UCSD-AML1 (cell line): Measurements from ENCODE around the gene IGFBPL1.

Experiments
- DNase-seq: peaks from one replicate; lab custom pipeline; 2025; ENCODE audit not compliant: unreplicated experiment; lab: John Stamatoyannopoulos, UW

Gene IGFBPL1

DNA sequence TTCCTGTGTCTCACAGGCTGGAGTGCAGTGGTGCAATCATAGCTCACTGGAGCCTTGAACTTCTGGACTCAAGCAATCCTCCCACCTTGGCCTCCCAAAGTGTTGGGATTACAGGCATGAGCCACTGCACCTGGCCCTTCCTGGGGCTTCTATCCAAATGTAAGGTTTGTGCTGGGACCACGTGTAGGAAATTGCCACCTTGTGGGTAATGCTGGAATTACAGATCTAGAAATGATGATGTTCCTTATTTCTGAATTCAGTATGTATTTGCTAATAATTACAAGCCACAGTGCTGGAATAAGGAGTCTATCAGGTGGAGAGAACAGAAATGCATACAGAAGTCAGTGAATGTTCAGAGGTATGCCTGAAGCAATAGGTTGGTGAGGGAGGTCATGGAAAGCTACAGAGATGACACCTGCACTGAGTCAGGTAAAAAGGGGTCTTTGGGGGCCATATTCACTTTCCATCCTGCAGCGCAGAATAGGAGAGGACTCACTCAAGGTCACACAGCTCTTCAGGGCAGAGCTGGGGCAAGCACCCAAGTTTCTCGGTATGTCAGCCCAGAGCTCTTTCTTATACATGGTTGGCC is 8.8 kb upstream of the IGFBPL1 start:
- no peak for DNase-seq

GRCh38 chr9:38431116-38431515 is 6.9 kb upstream of the IGFBPL1 start:
- peak; percentile 53 for DNase-seq

DNA sequence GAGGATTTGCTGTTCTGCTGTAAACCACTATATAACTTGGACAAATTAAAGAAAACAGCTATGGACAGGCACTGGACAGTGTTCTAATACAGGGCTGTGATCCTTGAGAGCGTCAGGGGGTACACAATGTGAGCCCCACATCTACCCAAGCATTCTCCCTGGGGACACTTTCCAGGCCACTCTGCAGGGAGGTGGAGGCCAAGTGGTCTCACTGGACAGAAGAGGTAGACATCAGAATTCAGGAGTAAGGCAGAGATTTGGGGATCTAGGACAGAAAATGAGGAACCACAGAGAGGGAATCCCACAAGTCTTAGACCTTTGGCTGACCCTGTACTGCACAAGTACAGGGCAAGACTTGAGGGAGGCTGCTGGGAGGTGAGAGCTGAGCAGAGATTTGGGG is 3.8 kb upstream of the IGFBPL1 start:
- DNase-seq: no peak

- DNase-seq: no peak
These were observed 664 bp upstream of the IGFBPL1 start for GRCh38 chr9:38424918-38425317.

DNA sequence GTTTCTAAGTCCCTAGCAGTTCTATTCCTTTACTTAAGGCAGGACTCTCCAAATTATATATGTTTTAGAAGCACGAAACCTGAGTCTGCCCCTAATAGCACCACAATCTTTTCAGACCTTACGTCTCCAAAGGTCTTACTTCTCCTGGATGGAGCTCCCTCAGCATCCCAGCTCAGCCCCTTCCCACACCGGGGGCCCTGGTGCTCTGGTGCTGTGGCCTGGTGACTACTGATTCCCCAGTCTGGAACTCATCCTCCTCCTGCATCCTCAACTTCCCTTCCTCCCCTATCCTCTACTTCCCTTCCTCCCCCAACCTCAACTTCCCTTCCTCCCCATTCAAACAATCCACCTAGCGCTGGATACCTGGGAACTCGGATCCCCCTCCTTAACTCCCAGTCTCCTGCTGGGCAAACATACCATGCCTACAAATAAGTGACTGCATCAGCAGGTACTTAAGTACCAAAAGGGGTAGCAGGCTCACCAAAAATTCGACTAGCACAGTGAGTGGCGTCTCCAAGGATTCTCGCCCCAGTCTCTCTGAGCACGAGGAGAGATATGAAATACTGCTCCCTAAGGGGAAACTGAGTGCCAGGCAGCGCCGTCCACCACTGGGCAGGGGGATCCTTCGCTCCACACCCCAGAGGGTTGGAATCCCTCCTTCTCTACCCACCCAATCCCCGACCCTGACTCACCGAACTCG is 831 bp downstream of the IGFBPL1 start:
- DNase-seq: no peak

GRCh38 chr9:38422555-38423260 is 1.5 kb downstream of the IGFBPL1 start:
- no peak for DNase-seq

DNA sequence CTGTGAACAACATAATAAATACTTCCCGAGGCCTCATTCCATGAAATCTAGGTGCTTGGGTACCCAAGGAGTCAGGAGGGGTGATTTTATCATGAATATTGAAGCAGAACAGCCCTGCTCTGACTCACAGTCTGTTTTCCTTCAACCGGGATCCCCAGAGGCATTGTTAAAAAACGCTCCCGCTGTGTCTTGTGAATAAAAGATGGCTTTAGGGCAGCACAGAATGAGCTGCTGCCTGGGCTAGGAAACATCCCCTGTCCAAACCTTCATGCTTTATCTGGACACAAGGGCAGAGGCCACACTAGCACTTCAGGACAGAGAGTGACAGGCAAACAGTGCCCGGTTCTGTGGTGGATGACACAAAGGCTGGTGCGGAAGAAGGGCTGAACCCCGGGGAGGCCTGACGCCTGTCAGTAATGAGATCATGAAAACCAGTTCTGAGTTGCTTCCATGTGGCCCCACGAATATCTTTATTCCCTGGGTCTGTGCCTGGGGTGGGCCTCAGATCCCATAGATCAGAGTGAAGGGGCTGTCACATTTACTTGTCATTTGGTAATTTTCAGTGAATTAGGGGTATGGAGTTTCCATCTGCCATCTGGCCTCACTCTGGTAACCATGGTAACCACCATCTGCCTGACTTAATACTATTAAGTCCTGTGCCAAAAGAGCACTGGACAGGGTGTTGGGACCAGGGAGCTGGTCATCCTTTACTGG is 2.6 kb downstream of the IGFBPL1 start:
- DNase-seq: no peak

GRCh38 chr9:38419181-38419580 is 5.1 kb downstream of the IGFBPL1 start:
- no peak for DNase-seq

DNA sequence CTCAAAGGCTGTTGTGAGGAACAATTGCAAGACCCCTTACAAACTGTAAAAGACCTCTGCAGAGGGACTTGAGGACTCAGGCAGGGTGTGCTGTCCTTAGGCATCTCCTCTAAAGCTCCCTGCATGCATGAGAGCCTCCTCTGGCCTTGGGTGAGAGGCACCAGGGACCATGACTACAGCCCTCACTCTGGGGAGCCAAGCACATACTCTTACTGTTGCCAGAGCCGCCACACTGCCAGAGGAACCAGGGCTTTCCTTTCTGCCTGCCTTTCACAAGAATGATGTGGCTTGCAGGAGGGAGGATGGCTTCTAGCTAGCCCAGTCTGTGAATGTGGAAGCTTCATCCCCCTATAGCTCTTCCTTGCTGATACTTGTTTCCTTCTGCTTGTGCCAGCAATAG is 5.9 kb downstream of the IGFBPL1 start:
- DNase-seq: no peak

DNA sequence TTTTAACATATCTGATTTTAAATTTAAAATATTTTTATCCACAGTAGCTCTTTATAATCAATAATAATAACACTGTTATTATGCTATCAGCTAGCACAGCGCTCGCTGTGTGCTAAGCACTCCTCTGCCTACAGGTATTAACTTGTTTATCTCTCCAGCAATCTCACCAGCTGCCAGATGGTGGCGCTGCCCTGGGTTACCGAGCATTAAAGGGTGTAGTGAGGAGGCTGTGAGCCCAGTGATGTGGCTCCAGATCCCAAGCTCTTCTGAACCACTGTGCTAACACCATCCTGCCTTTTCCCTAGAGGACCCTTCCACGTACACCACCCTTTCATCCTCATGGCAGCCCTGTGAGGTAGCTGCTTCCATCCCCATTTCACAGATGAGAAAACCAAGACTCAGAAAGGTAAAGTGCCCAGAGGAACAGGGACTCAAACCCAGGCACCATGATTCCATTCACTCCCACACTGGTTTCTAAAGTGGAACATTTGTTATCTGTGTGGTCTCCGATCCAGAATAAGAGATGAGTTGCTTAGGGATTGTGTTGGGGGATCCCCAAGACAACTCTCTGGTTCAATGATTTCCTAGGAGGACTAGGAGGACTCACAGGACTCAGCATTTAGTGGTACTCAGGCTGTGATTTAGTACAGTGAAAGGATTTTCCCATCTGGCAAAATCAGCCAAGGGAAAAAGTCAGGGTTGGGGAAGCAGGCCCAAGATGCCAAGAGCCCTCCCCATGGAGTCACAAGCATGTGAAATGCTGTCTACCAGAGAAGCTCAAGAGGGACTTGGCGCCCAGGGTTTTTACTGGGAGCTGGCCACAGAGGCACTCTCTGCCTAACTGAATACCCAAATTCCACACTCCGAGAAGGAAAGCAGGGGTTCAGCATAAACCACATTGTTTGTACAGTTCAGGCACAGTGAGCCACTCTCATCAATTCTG is 7.0 kb downstream of the IGFBPL1 start:
- peak; percentile 60 for DNase-seq

DNA sequence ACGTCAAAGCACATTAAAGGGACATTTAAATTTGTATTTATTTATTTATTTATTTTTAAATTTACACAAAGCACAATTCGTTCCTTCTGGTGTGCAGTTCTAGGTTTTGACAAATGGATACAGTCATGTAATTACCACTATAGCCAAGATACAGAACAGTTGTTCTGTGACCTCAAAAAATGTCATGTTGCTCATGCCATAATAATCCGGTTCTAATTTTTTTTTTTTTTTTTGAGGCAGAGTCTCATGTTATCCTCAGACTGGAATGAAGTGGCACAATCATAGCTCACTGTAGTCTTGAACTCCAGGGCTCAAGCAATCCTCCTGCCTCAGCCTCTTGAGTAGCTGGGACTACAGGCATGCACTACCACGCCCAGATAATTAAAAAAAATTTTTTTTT is 7.8 kb downstream of the IGFBPL1 start:
- no peak for DNase-seq

DNA sequence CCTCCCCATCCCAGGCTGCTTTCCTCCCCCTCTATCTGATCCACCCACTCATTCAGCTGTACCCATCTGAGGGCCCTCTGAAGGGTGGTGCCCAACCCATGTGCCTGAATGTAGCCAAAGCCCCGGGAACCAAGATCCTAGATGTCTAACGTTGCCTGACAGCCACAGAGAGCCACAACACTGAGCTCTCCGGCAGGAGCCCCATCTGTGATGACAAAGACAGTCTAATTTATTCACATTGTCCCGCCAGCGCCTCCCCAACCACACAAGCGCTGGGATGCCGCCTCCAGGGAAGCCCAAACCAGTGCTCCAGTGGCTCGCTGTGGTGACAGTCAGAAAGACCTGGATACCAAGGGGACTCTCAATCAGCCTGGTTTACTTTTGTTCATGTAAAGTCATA is 8.4 kb downstream of the IGFBPL1 start:
- no peak for DNase-seq

DNA sequence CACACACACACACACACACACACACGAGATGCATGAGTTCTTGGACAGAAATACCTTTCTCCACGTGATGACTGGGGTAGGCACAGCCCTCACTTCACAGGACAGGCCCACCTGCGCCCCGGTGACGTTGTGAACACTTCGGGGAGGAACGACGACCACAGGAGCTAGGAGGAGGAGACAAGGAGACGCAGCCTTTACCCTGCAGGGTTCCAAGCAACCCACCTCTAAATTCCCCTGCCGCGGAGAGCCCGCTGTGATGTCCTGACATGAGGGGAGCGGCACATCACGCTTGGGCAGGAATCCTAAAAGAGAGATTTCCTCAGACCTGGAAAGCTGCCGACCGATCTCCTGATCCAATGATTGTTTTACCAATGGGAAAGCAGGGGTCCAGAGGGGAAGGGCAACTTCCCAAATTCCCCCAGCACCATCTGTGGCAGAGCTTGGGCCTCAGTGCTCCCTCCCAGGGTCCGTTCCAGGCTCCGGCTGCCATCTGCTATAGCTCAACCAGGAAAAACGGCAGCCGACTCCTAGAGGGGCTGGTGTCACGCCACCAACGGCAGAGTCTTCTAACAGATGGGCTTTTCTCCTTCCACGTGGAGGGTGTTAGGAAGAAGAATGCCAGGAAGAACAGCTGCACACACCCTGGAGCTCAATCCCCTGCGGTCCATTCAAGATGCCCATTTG is 10.1 kb downstream of the IGFBPL1 start:
- no peak for DNase-seq

DNA sequence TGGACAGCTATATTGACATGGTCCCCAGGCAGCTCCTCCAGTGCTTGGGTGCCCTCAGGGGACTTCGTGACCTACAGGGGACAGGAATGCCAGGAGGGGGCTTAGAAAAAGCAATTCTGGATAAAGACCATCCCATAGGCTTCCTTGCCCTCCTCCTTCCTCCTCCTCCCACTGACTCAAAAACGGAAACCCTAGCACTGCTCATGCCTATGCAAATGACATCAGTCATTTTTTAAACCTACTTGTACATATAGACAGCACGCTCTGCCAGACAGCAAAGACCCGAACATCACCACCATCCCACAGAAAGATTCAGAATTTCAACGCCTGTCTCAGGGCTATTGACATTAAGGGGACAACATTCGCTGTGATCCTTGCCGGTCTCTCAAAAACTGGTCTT is 11.0 kb downstream of the IGFBPL1 start:
- no peak for DNase-seq

- DNase-seq: no peak
These were observed 11.5 kb downstream of the IGFBPL1 start for GRCh38 chr9:38412751-38413150.

DNA sequence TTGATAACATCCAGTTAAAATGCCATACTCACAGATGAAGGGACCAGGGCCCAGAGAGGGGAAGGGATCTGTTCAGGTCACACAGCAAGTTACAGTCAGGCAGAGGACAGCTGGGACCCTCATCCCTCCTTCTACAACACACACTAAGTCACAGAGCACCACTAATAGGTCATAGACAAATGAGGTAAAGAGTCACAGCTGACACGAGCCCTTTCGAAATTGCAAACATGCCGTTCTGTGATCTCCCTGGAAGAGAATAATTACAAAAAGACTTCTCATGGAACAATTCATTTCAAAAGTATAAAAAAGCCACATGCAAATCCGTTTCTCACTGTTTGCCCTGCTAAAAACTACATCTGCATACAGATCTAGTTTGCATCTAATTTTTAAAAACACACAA is 15.5 kb downstream of the IGFBPL1 start:
- DNase-seq: no peak

DNA sequence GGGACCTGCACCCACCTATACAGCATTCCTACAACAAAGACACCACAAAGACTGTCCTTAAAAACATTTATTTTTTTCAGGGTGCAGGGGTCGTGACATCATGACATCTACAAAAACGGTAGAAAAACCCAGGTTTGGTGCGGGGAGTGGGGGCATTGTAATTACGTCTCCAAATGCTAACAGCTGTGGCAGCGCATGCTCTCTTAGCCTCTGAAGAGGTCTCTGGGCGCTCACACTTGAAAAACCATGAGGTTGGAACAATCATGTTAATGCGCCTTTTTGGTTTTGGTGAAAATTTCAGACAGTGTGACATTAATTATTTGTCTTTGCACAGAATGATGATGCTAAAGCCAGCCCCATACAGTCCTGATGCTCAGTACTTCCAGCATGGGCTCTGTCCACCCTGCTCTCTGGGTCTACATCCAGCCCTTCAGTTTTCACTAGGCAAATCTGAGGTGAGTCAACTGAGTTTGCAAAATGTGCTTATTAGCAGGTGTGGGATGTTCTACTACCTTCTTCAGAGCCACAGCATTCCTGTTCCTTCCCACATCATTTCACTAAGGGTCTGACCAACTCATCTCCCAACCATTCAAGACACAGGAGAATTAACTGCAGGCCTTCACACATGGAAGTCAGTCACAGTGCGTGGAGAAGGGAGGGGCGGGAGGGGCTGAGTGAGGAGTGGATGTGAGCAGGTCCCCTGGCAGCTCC is 17.6 kb downstream of the IGFBPL1 start:
- DNase-seq: no peak

GRCh38 chr9:38405785-38406184 is 18.5 kb downstream of the IGFBPL1 start:
- DNase-seq: no peak

DNA sequence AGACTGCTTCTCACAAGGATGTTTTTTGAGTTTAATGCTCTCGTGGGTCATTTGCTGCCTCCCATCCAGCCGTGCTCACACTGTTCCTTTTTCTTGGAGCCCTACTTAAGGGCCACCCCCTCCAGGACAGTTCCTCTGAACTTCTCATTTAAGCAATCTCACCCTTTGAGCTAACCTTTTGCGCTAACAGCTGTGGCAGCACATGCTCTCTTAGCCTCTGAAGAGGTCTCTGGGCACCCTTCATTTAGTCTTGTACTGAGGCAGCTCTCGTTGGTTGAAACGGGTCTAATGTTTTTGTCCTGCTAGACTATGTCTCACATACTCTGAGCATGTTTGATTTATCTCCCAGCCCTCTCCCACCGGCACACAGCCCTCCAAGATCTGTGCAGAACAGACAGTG is 19.9 kb downstream of the IGFBPL1 start:
- no peak for DNase-seq

- DNase-seq: no peak
These were observed 22.3 kb downstream of the IGFBPL1 start for GRCh38 chr9:38401994-38402393.
